ENCODE results near the gene POLR2M.

The POLR2M gene

DNA sequence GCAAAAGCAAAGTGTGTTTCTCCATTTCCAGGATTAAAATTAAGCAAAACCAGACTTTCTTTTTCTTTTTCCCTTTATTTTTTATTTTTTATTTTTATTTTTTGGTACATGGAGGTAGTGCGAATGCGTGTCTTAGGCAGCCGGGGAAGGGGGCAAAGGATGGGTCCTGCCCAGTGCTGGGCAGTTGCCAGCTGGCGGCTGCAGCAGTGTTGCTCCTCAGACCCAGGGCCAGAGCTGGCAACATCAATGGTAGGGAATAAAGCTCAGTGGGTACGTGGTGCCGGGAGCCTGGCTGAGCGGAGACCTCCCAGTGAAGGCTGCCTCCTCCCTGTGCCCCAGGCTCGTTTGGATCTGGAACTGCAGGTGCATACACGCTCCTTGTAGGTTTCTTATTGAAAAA, 46.3 kb downstream of the POLR2M start:
- no peak for DNase-seq (ENCODE audit: low read depth)
- TF ChIP-seq, protein P1, sequence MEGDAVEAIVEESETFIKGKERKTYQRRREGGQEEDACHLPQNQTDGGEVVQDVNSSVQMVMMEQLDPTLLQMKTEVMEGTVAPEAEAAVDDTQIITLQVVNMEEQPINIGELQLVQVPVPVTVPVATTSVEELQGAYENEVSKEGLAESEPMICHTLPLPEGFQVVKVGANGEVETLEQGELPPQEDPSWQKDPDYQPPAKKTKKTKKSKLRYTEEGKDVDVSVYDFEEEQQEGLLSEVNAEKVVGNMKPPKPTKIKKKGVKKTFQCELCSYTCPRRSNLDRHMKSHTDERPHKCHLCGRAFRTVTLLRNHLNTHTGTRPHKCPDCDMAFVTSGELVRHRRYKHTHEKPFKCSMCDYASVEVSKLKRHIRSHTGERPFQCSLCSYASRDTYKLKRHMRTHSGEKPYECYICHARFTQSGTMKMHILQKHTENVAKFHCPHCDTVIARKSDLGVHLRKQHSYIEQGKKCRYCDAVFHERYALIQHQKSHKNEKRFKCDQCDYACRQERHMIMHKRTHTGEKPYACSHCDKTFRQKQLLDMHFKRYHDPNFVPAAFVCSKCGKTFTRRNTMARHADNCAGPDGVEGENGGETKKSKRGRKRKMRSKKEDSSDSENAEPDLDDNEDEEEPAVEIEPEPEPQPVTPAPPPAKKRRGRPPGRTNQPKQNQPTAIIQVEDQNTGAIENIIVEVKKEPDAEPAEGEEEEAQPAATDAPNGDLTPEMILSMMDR (IDR thresholded peaks at IDR 0.05; ENCODE audit: insufficient read depth, low read depth, low read length, missing control alignments), result no peak

DNA sequence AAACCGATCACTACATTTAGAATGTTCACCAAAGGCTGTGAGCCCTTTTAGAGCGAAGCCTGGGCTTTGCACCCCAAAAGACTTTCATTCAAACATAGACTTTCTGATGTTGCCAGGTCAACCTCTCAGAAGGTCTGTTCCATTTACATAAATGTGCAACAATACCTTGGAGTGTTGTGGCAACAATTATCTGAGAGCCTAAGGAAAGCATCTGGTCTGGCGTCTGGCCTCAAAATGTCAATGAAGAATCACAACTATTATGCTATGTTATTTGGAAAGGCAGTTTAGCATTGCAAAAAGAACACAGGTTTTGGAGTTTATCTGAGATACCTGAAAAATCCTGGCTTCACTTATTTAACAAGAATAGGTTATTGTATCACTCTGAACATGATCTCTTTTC, 50.0 kb downstream of the POLR2M start:
- no peak overlapping the region for H3K4me3 ChIP-seq (ENCODE audit: low read depth, low read length)
- TF ChIP-seq, protein P1 (IDR thresholded peaks at IDR 0.05; ENCODE audit: insufficient read depth, low read depth, low read length, missing control alignments), result no peak
- DNase-seq (ENCODE audit: low read depth), result no peak

More for the DNA sequence above, 46.3 kb downstream of the POLR2M start:
- H3K4me3 ChIP-seq (ENCODE audit: low read depth, low read length), result no peak overlapping the region

DNA sequence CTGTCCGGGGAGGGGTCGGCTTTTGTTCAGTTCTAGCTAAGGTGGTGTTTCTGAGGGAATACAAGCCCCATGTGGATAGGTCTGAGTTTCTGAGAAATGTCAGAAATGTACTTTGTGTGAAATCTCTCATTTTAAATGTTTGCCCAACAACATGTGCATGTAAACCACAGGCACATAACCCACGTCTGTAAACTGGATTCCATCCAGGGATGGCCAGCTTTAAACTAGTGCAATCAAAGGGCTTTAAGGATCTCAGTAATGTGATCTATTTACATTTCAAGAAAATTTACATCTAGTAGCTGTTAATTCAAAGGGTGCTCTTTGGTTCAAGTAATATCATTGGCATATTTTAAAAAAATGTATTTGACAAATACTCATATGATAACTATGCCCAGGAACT, 52.0 kb downstream of the POLR2M start:
- TF ChIP-seq, protein P1 (IDR thresholded peaks at IDR 0.05; ENCODE audit: insufficient read depth, low read depth, low read length, missing control alignments), result no peak
- H3K4me3 ChIP-seq (ENCODE audit: low read depth, low read length), result no peak overlapping the region
- DNase-seq (ENCODE audit: low read depth), result no peak

DNA sequence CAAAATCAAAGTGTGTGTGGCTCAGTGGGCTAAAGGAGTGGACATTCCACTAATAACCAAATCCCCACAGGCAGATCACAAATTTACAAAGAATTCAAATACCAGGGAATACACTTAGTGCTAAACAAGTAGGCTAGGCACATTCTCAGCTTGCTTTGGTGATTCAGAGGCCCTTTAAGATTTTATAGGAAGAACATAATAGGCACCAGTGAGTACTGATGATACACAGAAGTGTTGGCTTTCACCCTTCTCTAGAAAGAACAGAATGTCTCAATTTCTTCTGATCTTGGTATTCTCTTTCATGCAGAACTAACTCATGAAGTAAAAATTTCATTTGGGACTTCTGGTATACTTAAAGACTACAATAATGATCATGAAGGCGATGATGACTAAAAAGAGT, 55.0 kb downstream of the POLR2M start:
- no peak for DNase-seq (ENCODE audit: low read depth)
- no peak overlapping the region for H3K4me3 ChIP-seq (ENCODE audit: low read depth, low read length)
- TF ChIP-seq, protein P1 (IDR thresholded peaks at IDR 0.05; ENCODE audit: insufficient read depth, low read depth, low read length, missing control alignments), result no peak

DNA sequence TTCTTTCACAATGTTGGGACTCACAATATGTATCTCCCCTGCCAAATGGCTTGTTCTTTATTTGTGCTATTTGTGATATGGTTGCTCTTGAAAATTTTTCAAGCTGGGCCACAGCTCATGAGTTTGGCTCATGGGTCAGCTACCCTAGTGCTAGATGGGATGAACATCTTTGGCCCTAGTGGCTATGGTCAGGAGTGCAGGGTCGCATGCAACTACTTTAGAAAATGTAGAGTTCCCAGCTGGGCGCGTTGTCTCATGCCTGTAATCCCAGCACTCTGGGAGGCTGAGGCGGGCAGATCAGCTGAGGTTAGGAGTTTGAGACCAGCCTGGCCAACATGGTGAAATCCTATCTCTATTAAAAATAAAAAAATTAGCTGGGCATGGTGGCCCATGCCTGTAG, 55.8 kb downstream of the POLR2M start:
- no peak for DNase-seq (ENCODE audit: low read depth)
- TF ChIP-seq, protein P1 (IDR thresholded peaks at IDR 0.05; ENCODE audit: insufficient read depth, low read depth, low read length, missing control alignments), result no peak
- no peak overlapping the region for H3K4me3 ChIP-seq (ENCODE audit: low read depth, low read length)

DNA sequence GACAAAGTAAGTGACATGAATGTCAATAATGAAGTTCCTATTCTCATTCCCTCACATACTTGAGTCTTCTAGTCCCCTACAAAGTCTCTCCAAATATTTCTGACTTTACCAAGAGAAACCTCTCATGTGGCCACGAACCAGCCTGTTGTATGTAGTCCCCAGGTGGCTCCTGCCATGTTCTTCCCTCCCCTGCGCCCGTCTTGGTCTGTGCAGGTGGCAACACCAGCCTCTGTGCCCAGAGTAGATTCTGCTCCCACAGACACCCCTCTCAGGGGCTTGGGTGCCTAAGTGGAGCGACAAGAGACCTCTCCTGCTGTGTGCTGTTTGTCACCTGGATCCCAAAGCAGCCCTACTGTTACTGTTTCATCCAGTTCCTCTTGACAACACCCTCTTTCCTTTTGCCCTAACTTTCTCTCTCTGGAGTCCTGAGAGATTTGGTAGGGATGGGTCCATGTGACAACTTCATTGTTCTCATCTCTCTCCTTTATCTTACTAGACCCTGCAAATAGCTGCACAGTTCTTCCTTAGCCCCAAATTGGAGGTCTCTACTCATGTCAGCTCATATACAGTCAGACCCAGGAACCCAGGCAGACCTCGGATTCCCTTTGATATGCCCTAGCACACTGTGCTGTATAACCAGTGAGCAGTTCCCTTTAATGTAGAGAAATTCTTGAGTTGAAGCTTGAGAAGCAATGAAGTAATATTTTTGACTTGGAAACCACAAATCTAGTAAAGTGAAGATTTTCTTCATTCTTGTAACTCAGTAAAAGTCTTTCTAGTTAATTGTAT, 56.9 kb downstream of the POLR2M start:
- no peak for DNase-seq (ENCODE audit: low read depth)
- H3K4me3 ChIP-seq (ENCODE audit: low read depth, low read length), result no peak overlapping the region
- TF ChIP-seq, protein P1 (IDR thresholded peaks at IDR 0.05; ENCODE audit: insufficient read depth, low read depth, low read length, missing control alignments), result no peak

Data from GM12865 (cell line).